HG03025 (cell line): ENCODE data around the gene IGSF21.

Experiments used
- ATAC-seq: cut with Tn5 transposase; IDR thresholded peaks from one replicate; pipeline ENCODE4 v1.9.1; 2021; ENCODE audit warnings: mild to moderate bottlenecking, moderate library complexity; ENCODE audit not compliant: unreplicated experiment, low FRiP score

The IGSF21 gene

DNA sequence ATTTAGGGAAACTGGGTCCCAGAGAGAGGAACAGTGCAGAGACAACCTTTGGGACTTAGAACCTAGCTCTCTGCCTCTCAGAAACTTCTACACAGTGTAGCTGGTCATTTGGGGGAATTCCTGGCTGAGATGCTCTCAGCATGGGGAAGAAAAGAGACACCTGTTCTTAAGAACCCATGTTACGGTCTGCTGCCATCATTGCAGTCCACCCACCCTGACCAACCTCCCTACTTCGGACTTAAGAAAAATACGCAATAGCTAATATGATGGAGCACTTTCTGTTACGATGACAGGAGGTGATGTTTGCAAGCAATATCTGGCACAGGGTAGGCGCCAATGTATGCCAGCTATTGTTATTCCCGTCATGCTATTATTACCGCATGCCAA lies 177.9 kb downstream of the IGSF21 start:
- no peak for ATAC-seq

DNA sequence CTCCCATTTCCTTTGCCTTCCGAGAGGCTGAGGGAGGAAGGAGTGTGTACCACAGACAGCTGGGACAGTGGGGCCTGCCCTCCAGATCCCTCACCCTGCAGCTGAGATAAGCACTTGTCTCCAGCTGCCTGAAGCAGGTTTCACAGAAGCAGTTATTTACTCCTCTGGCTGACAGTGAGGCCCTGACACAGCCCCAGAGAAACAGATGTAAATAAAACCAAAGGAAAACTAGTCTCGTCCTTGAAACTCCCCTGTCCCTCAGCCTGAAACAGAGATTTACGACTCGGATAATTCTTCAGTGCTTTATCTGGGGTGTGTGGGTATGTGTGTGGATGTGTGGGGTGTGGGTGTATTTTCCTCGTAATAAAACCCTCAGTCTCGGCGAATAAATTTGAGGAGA lies 181.1 kb downstream of the IGSF21 start:
- ATAC-seq, result no peak

DNA sequence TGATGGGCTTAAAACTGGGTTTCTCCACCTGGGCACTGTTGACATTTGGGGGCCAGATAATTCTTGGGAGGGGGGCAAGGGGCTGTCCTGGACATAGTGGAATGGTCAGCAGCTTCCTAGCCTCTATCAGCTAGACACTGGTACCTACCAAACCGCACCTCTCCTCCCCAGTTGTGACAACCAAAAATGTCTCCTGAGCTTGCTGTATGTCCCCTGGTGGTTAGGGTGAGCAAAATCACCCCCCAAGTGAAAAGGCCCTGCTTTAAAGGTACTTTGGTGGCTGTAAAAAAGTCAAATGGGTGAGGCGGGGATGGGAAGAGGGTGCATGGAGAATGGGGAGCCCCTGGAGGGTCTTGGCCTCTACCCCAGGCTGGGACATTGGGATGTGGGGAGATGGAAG lies 182.0 kb downstream of the IGSF21 start:
- ATAC-seq, result no peak

DNA sequence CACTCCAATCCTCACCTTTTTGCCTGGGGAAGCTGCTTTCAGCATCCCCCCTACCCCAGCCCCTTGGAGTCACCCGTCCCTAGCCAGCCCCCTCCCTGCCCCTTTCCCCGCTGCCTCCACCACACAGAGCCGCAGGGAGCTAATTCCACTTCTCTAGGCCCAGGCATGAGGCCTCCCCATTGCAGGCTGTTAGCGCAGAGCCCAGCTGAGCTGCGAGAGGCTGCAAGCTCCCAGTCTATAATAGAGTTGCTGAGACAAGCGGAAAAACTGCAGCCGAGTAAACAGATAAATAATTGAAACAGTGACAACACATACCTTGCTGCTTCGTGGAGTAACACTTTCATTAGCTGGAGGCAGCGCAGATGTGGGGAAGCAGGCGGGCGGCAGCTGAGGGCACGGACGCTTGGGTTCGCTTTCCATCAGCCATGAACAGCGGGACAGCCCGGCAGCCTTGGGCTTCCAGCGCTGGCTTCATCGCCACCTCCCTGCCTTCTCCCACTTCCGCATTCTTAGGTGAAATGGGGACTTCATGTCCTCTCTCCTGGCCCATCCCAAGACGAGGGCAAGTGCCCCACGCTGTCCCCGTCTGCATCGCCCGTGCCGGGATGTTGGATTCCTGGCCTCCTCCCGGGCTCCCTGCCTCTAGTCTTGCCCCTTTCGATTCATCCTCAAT lies 183.3 kb downstream of the IGSF21 start:
- ATAC-seq, result no peak

DNA sequence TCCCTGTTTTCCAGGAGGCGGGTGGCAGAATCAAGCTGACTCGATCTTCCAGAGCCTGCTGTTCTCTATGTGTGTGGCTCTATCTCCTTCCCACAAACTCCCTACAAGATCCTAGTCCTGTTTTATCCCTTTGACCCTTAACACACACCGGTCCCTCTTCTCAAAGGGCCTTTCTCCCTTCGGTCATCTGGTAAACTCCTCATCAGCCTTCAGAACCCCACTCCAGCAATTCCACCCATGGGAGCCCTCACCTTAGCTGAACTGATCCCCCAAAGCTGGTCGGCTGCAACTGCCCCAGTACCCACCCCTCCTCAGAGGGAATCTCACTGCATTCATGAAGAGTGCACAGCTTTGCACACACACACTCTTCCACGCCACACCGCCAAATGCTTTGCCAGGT lies 184.9 kb downstream of the IGSF21 start:
- ATAC-seq, result no peak

DNA sequence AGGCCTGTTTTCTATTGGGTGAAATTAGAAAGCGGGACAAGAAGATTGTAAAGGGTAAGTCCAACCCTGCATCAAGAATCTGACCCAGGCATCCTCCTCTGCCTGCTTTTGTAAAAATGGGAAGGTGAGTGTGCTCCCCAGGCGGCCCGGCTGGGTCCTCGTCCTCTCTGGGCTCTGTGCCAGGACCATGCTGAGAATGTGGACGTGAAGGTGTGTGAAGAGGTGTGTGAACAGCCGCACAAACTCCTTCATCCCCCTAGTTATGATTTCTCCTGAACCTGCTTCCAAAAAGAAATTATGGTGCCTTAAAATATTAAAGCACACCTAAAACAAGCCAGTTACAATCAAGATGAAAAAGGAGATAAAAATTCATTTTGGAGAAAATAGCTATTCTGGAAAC lies 185.7 kb downstream of the IGSF21 start:
- ATAC-seq, result no peak

DNA sequence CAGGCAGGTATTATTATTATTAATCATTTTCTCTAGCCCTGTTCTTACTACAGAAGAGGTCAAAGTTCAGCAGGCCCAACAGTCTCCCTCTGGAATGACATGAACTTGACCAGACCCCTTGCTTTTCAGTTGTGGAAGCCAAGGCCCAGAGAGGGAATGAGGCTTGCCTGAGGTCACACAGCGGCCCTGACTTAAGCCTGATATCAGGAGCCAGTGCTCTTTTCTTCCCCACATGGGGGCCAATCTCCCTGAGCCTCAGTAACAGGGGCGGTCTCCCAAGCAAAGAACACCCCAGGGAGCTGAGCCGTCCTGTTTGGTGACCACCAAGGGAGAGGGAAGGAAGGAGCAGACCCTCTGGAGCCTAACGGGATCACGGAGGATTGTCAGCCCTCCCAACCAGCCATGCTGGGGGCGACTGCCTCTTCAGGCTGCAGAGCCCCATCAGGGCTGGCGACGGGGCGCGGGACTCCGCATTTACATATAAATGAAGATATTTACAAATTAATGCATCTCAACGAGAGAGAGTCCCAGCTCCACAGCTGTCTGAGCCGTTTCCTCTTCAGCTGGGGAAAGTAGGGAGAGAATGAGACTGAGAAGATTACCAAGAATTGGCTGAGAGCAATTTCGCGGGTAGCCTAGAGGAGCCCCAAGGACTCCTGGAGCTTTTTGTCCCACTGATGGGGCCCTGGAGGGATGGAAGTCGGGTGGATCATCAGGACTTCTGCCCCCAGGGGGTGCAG lies 187.0 kb downstream of the IGSF21 start:
- ATAC-seq, result no peak

DNA sequence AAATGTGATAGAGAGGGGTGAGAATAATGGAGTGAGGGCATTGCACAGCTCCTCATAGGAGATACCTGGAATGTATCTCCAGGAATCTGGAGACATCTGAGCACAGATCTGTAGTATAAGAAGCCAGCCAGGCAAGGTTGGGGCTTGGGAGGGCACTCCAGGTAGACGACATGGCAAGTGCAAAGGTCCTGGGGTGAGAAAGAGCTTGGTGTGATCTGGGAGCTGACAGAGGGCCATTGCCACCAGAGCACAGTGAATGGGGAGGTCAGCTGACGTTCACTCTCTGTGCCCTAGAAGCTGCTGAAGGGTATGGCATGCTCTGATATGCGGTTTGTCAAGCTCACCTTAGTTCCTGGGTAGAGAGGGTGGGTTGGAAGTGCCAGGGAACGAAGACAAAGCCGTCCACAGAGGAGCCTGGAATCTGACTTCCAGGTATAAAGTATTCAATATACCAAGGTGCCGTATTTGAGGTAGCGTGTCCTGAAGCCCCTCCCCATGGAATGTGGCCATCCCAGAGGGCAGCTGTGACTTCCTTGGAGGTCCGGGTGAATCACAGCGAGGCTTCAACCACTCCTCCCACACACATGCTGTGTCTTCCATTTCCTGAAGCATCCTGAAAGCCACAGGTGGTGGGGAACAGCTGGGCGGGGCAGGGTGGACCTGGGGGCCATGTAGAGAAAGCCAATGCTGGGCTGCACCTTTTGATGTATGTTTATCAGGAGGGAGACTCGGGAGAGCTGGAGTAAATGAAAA lies 190.5 kb downstream of the IGSF21 start:
- no peak for ATAC-seq

DNA sequence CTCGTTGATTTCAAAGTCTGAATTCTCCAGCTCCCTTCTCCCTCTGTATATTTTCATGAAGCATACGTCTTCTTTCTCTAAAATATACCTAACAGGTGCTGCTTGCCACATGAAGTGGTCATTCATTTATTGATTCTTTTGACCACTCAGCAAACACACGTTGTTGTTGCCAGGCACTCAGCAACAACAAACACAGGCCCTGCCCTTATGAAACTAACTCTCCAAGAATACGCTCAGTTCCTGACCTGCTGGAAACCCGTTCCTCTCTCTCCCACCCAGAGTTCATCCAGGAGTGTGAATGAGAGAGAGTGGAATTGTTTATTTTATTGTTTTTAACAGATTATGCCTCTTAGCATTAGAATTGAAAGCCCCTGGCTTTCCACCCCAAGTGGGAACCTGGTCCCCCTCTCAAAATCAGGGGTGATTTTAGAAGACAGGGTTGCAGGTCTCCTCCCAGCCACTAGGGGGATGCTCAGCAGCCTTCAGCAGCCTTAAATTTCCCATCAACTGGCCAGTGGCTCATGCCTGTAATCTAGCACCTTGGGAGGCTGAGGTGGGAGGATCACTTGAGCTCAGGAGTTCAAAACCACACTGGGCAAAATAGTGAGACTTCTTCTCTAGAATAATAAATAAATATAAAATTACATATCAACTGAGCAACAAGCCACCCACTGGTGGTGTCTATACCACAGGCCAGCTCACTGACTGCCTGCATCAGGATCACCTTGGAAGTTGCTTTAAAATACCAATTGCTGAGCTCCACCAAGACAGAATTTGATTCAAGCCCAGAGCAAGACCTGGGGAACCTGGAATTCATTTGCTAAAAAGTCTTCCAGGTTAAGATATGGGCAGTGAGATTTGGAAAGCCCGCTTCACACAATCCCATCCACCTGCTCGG lies 192.1 kb downstream of the IGSF21 start:
- no peak for ATAC-seq

DNA sequence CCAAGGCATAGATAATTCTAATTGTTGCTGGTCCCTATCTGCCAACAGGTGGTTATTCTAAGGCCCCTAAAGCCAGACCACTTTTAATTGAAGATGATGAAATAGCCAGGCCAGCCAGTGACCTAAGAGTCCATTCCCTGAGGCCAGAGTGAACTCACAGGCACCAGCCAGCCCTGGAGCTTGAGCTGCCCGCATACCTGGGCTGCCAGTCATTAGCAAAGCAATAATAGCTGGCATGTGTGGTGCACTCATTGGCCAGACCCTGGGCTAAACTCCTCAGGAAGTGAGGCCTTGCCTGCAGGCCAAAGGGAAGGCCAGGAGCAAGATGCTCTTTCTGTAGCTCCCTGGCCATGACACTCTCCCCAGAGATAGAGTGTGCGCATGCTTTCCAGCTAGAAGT lies 192.8 kb downstream of the IGSF21 start:
- ATAC-seq, result no peak

DNA sequence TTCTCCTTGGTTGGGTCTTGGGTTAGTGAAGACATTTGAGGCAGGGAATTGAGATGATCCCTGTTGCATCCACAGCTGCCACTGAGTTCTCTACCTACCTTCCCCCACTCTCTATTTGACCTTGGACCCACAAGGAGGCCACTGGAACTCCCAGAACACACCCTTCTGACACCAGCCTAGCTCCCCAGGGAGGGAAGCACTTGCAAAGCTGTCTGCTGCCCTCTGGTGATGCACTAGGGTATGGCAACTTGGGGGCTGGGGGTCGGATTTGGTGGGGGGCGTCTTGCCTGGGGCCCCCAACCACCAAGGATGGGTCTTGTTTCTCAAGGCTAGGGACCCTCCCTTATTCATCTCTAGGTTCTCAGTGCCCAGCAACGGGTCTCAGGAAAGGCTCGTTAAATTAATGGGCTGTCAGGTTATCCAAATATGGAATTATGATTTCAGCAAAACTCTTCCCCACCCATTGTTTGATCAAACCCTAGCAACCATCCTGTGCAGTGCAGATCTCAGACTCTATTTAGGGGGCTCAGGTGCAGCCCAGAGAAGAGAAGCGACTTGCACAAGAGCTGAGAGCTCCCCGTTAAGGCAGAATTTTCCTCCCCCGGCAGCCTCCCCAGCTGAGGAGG lies 195.3 kb downstream of the IGSF21 start:
- no peak for ATAC-seq

DNA sequence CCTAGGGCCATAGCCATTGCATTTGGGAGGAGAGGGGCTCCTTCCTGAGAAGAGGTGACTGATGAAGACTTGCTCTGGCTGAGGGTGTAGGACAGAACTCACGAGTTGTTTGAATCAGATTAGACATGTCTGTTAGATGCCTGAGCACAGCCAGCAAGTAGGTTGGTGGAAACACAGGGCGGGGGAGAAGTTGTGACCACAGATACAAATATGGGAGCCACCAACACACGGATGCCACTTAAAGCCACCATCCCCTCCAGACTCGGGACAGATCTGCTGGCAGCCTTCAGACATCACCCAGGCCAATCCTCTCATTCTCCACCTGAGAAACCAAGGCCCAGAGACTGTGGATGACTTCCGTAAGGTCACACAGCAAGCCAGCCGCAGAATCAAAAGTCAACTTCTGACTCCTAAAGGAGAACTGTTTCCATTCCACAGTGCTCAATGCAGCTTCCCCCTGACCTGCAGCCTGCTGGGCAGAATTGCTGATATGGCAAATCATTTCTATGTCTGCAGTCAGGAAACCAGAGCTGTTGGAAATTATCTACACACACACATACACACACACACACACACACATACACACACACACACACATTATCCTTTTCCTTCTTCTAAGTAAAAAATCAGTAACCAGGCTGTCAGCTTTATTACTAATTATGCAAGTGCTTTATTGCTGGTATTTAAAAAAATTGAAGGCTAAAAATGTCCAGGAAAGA lies 196.7 kb downstream of the IGSF21 start:
- ATAC-seq, result no peak

DNA sequence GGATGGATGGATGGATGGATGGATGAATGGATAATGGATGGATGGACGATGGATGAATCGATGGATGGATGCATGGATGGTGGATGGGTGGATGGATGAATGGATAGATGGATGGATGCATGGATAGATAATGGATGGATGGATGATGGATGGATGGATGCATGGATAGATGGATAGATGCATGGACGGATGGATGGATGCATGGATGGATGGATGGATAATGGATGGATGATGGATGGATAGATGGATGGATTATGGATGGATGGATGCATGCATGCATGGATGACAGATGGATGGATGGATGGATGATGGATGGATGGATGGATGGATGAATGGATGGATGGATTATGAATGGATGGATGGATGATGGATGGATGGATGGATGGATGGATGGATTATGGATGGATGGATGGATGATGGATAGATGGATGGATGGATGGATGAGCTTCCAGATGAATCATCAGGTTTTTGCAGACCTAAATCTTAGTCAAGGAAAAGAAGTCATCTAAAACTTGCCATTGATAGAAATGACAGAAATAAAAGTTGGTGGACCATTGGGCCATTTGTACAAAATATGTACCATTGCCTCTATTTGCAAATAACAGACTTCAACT lies 197.7 kb downstream of the IGSF21 start:
- no peak for ATAC-seq

DNA sequence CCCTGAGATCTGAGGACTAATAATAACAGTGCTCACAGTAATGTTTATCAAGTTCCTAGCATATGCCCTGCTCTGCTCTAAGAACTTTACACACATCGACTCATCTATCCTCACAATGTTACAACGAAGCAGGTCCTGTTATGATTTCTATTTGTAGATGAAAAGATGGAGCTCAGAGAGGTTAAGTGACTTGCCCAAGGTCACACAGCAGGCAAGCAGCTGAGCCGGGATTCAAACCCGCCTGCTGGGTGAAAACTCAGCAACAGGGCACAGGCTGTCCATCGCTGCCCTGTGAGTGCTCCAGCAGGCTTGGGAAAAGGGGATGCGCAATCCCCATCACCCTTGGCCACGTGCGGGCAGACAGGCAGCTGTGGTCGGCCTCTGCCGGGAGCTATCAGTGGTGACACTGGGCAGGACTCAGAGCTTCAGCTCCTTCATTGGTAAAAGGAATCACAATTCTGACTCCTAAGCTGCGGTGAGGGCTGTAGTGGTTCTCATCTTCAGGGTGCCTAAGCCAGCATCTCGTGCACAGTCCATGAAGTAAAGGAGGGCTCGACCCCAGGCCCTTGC lies 199.8 kb downstream of the IGSF21 start:
- no peak for ATAC-seq

DNA sequence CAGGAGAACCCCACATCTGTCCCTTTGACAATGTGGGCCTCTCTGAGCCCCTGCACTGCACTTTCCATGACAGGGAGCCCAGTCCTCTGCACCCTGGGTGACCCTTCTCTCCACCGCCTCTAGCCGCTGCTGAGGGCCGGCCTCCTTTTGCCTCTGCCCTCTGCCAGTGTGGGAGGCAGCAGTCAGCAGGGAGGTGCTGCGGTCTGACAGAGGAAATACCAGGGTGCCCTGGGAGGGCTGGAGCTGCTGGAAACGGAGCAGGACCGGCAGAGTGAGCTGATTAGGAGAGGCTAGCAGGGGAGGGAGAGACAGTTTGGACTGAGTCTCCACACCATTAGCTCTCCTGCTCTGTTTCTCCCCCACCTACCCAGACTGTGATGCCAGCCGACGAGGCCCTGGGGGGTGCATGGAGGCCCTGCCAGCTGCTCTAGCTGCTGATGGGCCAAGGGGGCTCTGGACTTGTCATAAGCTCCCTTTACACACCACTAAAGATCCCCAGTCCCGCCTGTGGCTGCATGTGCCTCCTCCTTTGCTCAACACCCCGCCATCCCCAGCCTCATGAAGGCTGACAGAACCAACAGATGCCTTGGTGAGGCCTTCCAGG lies 202.1 kb downstream of the IGSF21 start:
- ATAC-seq, result no peak

DNA sequence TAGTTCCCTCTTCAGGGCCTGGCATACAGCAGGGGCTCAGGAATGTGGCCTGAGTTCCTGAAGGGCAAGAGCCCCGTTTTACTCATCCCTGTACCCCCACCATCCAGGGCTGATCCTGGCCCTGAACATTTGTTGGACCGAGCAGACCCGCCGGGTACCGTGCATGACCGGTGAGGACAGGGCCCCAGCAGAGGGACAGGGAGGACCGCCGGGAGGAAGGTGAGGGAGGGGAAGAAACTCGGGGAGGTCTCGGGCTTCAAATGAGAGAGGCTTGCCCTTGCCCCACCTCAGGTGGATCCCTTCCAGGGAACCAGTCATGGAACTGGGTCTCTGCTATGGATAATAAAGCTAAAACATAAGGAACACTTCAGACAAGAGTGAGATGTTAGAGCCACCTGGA lies 205.4 kb downstream of the IGSF21 start:
- ATAC-seq, result no peak

DNA sequence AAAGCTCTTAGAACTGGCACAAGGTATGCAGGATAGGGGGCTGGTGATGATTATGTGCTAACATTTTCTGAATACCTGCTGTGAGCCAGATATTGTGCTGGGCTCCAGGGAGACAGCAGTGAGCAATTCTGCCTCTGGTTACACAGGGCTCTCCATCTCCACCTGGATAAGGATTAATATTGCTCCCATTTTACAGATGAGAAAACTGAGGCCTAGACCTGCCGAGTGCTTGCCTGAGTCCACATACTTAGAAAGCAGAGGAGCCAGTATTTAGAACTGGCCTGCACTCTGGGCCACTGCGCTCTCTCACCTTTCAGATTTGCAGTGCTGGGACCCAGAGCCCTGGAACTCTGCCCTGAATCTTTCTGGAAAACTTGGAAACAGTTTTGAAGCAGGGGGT lies 205.9 kb downstream of the IGSF21 start:
- ATAC-seq, result no peak

DNA sequence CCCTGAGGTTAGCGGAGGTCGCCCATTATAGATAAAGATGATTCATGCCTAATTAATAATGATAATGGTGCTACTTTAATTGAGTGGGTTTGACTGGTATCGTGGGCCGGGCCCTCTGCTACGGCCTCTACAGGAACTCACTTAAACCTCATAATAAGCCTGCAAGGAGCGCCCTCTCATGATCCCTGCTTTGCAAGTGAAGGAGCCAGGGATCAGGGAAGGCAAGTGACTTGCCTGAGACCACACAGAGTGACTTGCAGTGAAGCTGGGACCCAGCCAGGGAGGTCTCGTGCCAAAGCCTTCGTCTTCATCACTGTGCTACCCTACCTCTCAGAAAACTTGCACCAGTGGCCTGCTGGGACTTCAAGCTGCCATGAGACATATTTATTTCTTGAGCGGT lies 206.8 kb downstream of the IGSF21 start:
- no peak for ATAC-seq
